Cardiac muscle cell (in vitro differentiated cells and primary cell): ENCODE measurements around the gene TROAP. TPM values are rescaled to one million over a fixed set of nuclear protein-coding genes. Genes with fewer than 3 reads are reported as not detected.

ENCODE experiments used
- DNase-seq, 2 donors: peaks; one replicate each; pipeline versions ENCODE4 v3.0.0 to v3.0.0-alpha.2; 2010 to 2017; ENCODE audit warnings: low read depth in 1 of 2, low spot score in 1 of 2
- H3K27ac ChIP-seq: fragments of 200-600 bp; sonication (generic); 2 replicates; pipeline ENCODE4 v1.5.1; 2016
- H3K27me3 ChIP-seq: fragments of 200-600 bp; sonication (generic); 2 replicates; pipeline ENCODE4 v1.6.0; 2016; ENCODE audit warnings: control low read depth
- H3K36me3 ChIP-seq: fragments of 200-600 bp; sonication (generic); 2 replicates; pipeline ENCODE4 v1.5.1; 2016; ENCODE audit warnings: control low read depth
- H3K4me1 ChIP-seq: fragments of 200-600 bp; sonication (generic); 2 replicates; pipeline ENCODE4 v1.8.1; 2017; ENCODE audit warnings: low read depth, mild to moderate bottlenecking, mixed run types
- H3K4me3 ChIP-seq: fragments of 200-600 bp; sonication (generic); 2 replicates; pipeline ENCODE4 v1.5.1; 2016; ENCODE audit warnings: mild to moderate bottlenecking
- H3K9me3 ChIP-seq: fragments of 200-600 bp; sonication (generic); 2 replicates; pipeline ENCODE4 v1.5.1; 2017; ENCODE audit warnings: low read depth, mild to moderate bottlenecking, control low read depth
- polyA plus RNA-seq: library from polyadenylated mRNA; unstranded; fragments of >200 nt; fragmentation: Nextera tagmentation; extraction: Ambion mirVana; gene quantifications from 2 replicates; pipeline ENCODE4 v1.2.1, GENCODE V29; 2016
- total RNA-seq: library from RNA; depleted of rRNA; stranded (reverse); fragments of >200 nt; gene quantifications from 2 replicates; pipeline ENCODE4 v1.2.3, GENCODE V29; 2016
- TF ChIP-seq, protein P1 (sequence below): IDR thresholded peaks from 2 replicates; pipeline ENCODE4 v1.5.1; 2012; ENCODE audit warnings: low read depth, mild to moderate bottlenecking, low read length

Gene TROAP
- total and polyA plus RNA-seq, 2 experiments from 2014 or later, result 8.2 to 72.9 TPM

- Histone ChIP-seq H3K27me3 (peaks cover 87% of the 10 kb centered on the region), H3K9me3 (no peaks in the 10 kb centered on the region), H3K4me3 (no peak overlapping the region), H3K27ac (no peak overlapping the region), H3K4me1 (peaks cover 4% of the 10 kb centered on the region), H3K36me3 (no peaks in the 10 kb centered on the region)
- TF ChIP-seq, protein P1, sequence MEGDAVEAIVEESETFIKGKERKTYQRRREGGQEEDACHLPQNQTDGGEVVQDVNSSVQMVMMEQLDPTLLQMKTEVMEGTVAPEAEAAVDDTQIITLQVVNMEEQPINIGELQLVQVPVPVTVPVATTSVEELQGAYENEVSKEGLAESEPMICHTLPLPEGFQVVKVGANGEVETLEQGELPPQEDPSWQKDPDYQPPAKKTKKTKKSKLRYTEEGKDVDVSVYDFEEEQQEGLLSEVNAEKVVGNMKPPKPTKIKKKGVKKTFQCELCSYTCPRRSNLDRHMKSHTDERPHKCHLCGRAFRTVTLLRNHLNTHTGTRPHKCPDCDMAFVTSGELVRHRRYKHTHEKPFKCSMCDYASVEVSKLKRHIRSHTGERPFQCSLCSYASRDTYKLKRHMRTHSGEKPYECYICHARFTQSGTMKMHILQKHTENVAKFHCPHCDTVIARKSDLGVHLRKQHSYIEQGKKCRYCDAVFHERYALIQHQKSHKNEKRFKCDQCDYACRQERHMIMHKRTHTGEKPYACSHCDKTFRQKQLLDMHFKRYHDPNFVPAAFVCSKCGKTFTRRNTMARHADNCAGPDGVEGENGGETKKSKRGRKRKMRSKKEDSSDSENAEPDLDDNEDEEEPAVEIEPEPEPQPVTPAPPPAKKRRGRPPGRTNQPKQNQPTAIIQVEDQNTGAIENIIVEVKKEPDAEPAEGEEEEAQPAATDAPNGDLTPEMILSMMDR, result no peak
- DNase-seq, result no peak
These were observed 28.8 kb upstream of the TROAP start for GRCh38 chr12:49294086-49294803.

DNA sequence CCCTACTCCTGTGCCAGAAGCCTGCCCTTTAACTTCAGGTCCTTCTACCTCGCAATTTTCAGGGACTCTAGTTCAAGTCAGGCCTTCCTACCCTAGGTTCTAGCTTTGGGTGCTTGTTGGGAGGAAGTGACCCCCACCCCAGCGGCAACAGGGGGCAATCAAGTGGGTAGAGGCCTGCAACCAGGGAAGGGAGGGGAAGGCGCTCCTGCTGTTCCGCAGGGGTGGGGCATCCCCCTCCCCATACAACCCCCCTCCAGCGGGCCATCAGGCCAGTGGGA lies 28.3 kb upstream of the TROAP start:
- peaks cover 4% of the 10 kb centered on the region for H3K4me1 ChIP-seq
- peaks cover 90% of the 10 kb centered on the region for H3K27me3 ChIP-seq

GRCh38 chr12:49295082-49295936 lies 27.7 kb upstream of the TROAP start, which contains the start of gene PRPH:
Gene PRPH (plus strand): TSS chr12:49295147. CDS start chr12:49295201, 54 bp downstream.
- Histone ChIP-seq H3K9me3 (no peaks in the 10 kb centered on the region), H3K27ac (no peak within 1 kb of the TSS), H3K27me3 (peaks cover 89% of the 10 kb centered on the region), H3K4me3 (no peak within 1 kb of the TSS), H3K36me3 (no peaks in the 10 kb centered on the region), H3K4me1 (peaks cover 4% of the 10 kb centered on the region)
- TF ChIP-seq, protein P1, result peak; percentile 13
- DNase-seq, result peak in 1 of 2 donors; percentile 33

More for the DNA sequence above, 28.3 kb upstream of the TROAP start:
- Histone ChIP-seq H3K4me3 (no peak overlapping the region), H3K36me3 (no peaks in the 10 kb centered on the region), H3K9me3 (no peaks in the 10 kb centered on the region), H3K27ac (no peak overlapping the region)
- DNase-seq, result no peak
- TF ChIP-seq, protein P1, result no peak

DNA sequence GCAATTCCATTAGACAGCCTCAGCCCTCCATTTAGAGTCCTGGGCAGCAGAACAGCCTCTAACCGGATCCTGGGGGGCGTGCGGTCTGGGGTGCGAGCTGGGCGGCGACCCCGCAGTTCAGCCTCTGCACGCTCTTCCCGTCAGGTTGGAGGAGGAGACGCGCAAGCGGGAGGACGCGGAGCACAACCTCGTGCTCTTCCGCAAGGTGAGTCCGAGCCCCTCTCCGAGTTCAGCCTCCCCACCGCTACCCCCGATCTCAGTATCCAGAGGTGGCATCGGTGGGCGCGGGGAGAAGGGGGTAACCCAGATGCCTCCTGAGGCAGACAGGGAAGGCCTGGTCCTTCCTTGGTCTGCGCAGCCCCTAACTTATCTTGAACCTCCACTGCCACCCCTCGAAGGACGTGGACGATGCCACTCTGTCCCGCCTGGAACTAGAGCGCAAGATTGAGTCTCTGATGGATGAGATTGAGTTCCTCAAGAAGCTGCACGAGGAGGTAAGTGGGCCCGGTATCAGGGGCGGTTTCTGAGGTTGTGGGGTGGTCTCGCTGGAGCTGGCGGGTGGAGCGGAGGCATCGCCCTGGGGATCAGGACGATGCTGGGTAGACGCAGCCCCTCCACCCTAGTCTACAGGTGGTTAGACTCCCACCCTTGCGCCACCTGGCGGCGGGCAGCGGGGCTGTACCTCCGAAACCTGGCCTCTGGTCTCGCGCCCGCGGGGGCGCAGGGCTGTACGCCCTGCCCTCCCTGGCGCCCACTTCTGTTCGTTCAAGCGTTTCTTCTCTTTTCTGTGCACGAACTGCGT lies 26.8 kb upstream of the TROAP start:
- H3K4me3 ChIP-seq, result no peak overlapping the region

More for the DNA sequence above, 26.8 kb upstream of the TROAP start:
- H3K9me3 ChIP-seq, result no peaks in the 10 kb centered on the region
- TF ChIP-seq, protein P1, result peak; percentile 82
- H3K36me3 ChIP-seq, result no peaks in the 10 kb centered on the region
- H3K27ac ChIP-seq, result no peak overlapping the region
- peak in 1 of 2 donors; percentile 57 for DNase-seq
- H3K4me1 ChIP-seq, result peaks cover 4% of the 10 kb centered on the region
- peaks cover 83% of the 10 kb centered on the region for H3K27me3 ChIP-seq
